Left lung (tissue), 10 donors: Measurements from ENCODE around the gene YTHDF1. TPM values are rescaled to one million over a fixed set of nuclear protein-coding genes. Genes with fewer than 3 reads are reported as not detected.

Experiments used
- ATAC-seq: fragments of 200-7000 bp; cut with Tn5 transposase; one replicate; pipeline ENCODE4 v1.9.1; 2020; ENCODE audit warnings: moderate library complexity
- DNase-seq, 4 donors: peaks; one replicate each; pipeline ENCODE4 v3.0.0-alpha.2; 2013 to 2020
- H3K27ac ChIP-seq, 2 donors: fragments of 200-600 bp; sonication (generic) in 1 of 2; one replicate each; pipeline versions ENCODE4 v1.5.0 to v1.8.0; 2020 to 2021
- H3K27me3 ChIP-seq, 2 donors: fragments of 200-600 bp; sonication (generic) in 1 of 2; one replicate each; pipeline versions ENCODE4 v1.5.0 to v1.8.0; 2020 to 2021
- H3K36me3 ChIP-seq, 2 donors: fragments of 200-600 bp; sonication (generic) in 1 of 2; one replicate each; pipeline versions ENCODE4 v1.5.0 to v1.8.0; 2020 to 2021
- H3K4me1 ChIP-seq, 2 donors: fragments of 200-600 bp; one replicate each; pipeline ENCODE4 v1.8.0; 2021
- H3K4me3 ChIP-seq, 2 donors: fragments of 200-600 bp; sonication (generic) in 1 of 2; one replicate each; pipeline versions ENCODE4 v1.5.0 to v1.8.0; 2020 to 2021; ENCODE audit warnings: mild to moderate bottlenecking in 1 of 2
- H3K9me3 ChIP-seq, 2 donors: fragments of 200-600 bp; sonication (generic) in 1 of 2; one replicate each; pipeline versions ENCODE4 v1.5.0 to v1.8.0; 2020 to 2021
- intact Hi-C, 2 donors: fragments of 100-400 bp; cut with DNase I; formaldehyde crosslinking; loops; one replicate each; pipeline versions ENCODE4 v1.11.2 to v1.14.2; 2022
- polyA plus RNA-seq, 6 donors: library from polyadenylated mRNA; unstranded; fragments of 120-200 nt; gene quantifications; one replicate each; pipeline ENCODE4 v1.2.1, GENCODE V29; 2013; ENCODE audit not compliant: insufficient read length in 6 of 6
- total RNA-seq, 2 donors: library from RNA; stranded (reverse); fragmentation: NEBNext Ultra II Directional; extraction: Animal tissue kit (Norgen Biotek cat#: 25700); gene quantifications; one replicate each; pipeline ENCODE4 v1.2.1, GENCODE V29; 2021
- TF ChIP-seq, protein P1 (sequence below), 2 donors: fragments of 200-600 bp; sonication (generic) in 1 of 2; IDR thresholded peaks; one replicate each; pipeline versions ENCODE4 v1.5.0 to v1.8.0; 2021; ENCODE audit warnings: antibody characterized with exemption in 2 of 2
- donor health status: DM: no; HTN: yes; CAD: no.
- donor health status: DM: no; HTN: no; CAD: no.

The YTHDF1 gene
- total and polyA plus RNA-seq, 8 donors: 34.3 to 43.3 (median 36.5) TPM

DNA sequence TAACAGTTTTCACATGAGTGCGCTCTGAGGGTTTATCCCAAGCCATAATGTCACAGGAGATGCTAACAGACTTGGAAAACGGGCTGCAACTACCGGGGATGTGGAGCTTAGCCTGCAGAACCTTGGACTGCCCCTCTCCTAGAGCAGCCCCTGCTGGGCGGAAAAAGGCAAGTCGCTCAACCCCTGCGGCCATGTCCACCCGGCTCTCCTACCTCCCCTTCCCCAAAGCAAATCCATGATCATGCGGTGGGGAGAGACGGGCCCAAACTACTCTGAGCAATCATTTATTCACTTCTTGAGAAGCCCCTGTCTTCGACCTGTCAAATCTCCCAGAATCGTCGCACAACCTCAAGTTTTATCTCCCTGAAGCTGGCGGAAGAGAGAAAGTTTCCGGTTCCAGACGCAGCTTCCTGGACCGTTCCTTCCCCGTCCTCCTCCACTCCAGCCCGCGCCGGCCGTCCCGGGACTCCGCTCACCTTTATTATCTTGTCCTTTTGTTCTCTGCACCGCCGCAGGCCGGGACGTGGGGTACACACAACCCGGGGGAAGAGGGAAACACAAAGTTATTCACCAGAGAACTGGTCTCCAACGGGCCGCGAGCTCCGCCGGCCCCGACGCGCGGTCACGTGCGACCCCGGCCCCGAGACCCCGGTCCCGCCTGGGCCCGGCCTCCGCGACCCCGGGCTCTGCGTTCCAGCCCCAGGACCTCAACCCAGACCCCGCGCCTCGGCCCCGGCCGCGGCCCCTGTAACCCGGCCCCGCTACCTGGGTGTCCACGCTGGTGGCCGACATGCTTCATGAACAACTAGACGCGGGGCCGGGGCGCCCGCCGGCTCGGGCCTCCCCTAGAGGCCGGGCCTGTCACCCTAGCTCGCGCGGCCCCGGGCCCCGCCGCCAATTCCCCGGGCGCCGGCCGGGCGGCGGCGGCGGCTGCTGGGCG lies 560 bp downstream of the YTHDF1 start:
- intact Hi-C loops: no loop called here
- Histone ChIP-seq H3K27me3 (peaks cover 0 to under 1% of the 10 kb centered on the region in 2 donors), H3K4me1 (peaks cover 20 to 51% of the 10 kb centered on the region in 2 donors), H3K36me3 (peaks cover 0 to 36% of the 10 kb centered on the region in 2 donors), H3K27ac (peak overlapping the region; percentile 53 to 84), H3K9me3 (no peaks in the 10 kb centered on the region), H3K4me3 (peak overlapping the region; percentile 91 to 94)
- TF ChIP-seq, protein P1, sequence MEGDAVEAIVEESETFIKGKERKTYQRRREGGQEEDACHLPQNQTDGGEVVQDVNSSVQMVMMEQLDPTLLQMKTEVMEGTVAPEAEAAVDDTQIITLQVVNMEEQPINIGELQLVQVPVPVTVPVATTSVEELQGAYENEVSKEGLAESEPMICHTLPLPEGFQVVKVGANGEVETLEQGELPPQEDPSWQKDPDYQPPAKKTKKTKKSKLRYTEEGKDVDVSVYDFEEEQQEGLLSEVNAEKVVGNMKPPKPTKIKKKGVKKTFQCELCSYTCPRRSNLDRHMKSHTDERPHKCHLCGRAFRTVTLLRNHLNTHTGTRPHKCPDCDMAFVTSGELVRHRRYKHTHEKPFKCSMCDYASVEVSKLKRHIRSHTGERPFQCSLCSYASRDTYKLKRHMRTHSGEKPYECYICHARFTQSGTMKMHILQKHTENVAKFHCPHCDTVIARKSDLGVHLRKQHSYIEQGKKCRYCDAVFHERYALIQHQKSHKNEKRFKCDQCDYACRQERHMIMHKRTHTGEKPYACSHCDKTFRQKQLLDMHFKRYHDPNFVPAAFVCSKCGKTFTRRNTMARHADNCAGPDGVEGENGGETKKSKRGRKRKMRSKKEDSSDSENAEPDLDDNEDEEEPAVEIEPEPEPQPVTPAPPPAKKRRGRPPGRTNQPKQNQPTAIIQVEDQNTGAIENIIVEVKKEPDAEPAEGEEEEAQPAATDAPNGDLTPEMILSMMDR (IDR thresholded peaks at IDR 0.05): peak; percentile 8 to 11
- DNase-seq (peak in 1 of 4 donors; percentile 88), ATAC-seq (peak; percentile 18)

DNA sequence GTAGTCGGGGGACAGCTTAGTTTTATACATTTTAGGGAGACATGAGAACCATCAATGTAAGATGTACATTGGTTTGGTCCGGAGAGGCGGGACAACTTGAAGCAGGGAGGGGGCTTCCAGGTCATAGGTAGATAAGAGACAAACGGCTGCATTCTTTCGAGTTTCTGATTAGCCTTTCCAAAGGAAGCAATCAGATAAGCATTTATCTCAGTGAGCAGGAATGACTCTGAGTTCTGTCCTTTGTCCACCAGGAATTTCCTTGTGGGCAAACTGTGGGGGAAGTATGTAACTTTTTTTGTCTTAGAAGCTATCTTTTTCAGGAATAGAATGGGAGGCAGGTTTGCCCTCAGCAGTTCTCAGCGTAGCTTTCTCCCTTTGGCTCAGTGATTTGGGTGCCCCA lies 1.4 kb downstream of the YTHDF1 start:
- no peak for ATAC-seq
- intact Hi-C loops: no loop called here

DNA sequence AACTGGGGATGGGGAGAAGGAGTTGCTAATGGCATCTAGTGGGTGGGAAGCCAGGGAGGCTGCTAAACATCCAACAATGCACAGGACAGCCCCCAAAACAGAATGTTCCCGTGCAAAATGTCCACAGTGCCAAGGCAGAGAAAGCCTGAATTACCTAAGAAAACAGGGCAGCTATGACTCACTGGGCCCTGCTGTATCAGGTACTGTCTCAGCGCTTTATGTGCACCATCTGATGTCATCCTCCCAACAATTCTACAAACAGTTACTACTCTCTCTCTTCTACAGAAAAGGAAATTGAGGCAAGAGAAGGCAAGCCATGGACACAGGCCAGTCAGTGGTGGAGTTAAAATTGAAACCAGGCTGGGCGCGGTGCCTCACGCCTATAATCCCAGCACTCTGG lies 3.1 kb downstream of the YTHDF1 start:
- peaks cover 20 to 55% of the 10 kb centered on the region in 2 donors for H3K4me1 ChIP-seq
- ATAC-seq: no peak
- no peaks in the 10 kb centered on the region for H3K27me3 ChIP-seq
- no peak for DNase-seq
- H3K27ac ChIP-seq: no peak overlapping the region
- TF ChIP-seq, protein P1 (IDR thresholded peaks at IDR 0.05): no peak
- no peak overlapping the region for H3K4me3 ChIP-seq
- no peaks in the 10 kb centered on the region for H3K9me3 ChIP-seq
- intact Hi-C loops: no loop called here
- H3K36me3 ChIP-seq: peaks cover 0 to 62% of the 10 kb centered on the region in 2 donors

More for the DNA sequence above, 1.4 kb downstream of the YTHDF1 start:
- Histone ChIP-seq H3K27me3 (no peaks in the 10 kb centered on the region), H3K27ac (no peak overlapping the region), H3K36me3 (peaks cover 0 to 45% of the 10 kb centered on the region in 2 donors), H3K4me1 (peaks cover 20 to 51% of the 10 kb centered on the region in 2 donors), H3K9me3 (no peaks in the 10 kb centered on the region), H3K4me3 (peak overlapping the region in 1 of 2 donors; percentile 91)
- no peak for DNase-seq
- TF ChIP-seq, protein P1 (IDR thresholded peaks at IDR 0.05): no peak

DNA sequence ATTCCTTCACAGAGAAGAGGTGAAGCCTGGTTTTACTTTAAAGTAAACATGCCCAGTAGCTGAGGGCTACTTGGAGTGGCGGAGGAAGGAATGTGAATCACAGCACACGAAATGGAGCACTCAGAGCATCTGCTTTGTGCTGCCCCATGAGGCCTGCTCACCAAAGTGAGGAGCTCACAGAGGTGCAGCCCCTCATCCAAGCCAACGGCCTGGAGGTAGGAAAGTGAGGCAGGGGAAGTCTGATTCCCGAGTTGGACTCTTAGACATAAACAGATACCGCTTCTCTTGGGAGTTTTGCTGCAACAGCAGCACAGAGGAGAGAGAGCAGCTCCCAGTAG lies 3.6 kb downstream of the YTHDF1 start:
- Histone ChIP-seq H3K36me3 (peaks cover 0 to 67% of the 10 kb centered on the region in 2 donors), H3K27ac (no peak overlapping the region), H3K27me3 (no peaks in the 10 kb centered on the region), H3K9me3 (no peaks in the 10 kb centered on the region), H3K4me3 (no peak overlapping the region), H3K4me1 (peaks cover 20 to 55% of the 10 kb centered on the region in 2 donors)
- TF ChIP-seq, protein P1 (IDR thresholded peaks at IDR 0.05): no peak
- DNase-seq (no peak), ATAC-seq (no peak)
- intact Hi-C loops: no loop called here

DNA sequence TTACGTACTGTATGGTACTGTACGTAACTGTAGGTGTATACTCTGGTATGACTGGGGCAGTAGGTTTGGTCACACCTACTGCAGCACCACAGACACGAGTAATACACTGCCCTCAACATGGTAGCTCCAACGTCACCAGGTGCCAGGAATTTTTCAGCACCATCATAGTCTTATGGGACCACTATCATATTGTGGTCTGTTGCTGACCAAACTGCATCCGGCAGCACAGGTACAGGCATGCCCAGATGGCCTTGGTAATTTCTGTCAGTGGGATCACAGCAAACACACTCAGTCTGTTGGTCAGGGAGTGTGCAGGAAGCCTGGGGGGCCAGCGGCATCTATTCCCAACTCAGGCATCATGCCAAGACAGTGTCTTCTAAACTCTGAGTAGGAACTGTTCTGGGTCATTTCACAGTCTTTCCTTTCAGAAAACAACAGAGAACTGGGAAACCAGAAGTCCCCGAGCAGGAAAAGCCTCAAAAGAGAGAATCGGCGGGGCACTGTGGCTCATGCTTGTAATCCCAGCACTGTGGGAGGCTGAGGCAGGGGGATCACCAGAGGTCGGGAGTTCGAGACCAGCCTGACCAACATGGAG lies 5.8 kb downstream of the YTHDF1 start:
- no peak overlapping the region for H3K27ac ChIP-seq
- intact Hi-C loops: no loop called here
- H3K27me3 ChIP-seq: no peaks in the 10 kb centered on the region
- H3K4me3 ChIP-seq: no peak overlapping the region
- ATAC-seq (no peak), DNase-seq (no peak)
- peaks cover 0 to 88% of the 10 kb centered on the region in 2 donors for H3K36me3 ChIP-seq
- no peaks in the 10 kb centered on the region for H3K9me3 ChIP-seq
- peaks cover 13 to 43% of the 10 kb centered on the region in 2 donors for H3K4me1 ChIP-seq
- TF ChIP-seq, protein P1 (IDR thresholded peaks at IDR 0.05): no peak
